H1 (cell line): ENCODE data around the gene TBKBP1. TPM values are rescaled to one million over a fixed set of nuclear protein-coding genes. Genes with fewer than 3 reads are reported as not detected.

ENCODE experiments used
- CTCF ChIA-PET: fragments of 300-600 bp; sonication (Branson Sonifier 250); formaldehyde crosslinking; loops from one replicate; lab custom pipeline; 2021; ENCODE audit not compliant: partially characterized antibody; lab: Charles Lee
- POLR2A ChIA-PET: fragments of 300-600 bp; sonication (Branson Sonifier 250); formaldehyde crosslinking; loops from one replicate; lab custom pipeline; 2021; ENCODE audit warnings: inconsistent platforms; ENCODE audit not compliant: partially characterized antibody; lab: Charles Lee
- DNase-seq, 2 experiments: peaks; one replicate each; pipeline versions ENCODE4 v3.0.0 to v3.0.0-alpha.2; 2010 to 2022; ENCODE audit warnings: low spot score in 2 of 2, low read depth in 1 of 2, mixed read lengths in 1 of 2
- FAIRE-seq: peaks from 2 replicates; lab custom pipeline; 2011; peaks lifted over from hg19 to GRCh38; lab: Jason Lieb, UNC
- H2AFZ ChIP-seq: 2 replicates; pipeline ENCODE4 v1.8.1; 2012; ENCODE audit warnings: low read length, inconsistent platforms
- H2AK5ac ChIP-seq: 2 replicates; pipeline ENCODE4 v1.6.1; 2013; ENCODE audit warnings: low read depth, low read length
- H2BK120ac ChIP-seq: replicated peaks from 2 replicates; pipeline ENCODE3; 2013; ENCODE audit warnings: low read depth, low read length, inconsistent platforms
- H2BK12ac ChIP-seq: 2 replicates; pipeline ENCODE4 v1.6.1; 2013; ENCODE audit warnings: low read depth, low read length
- H2BK15ac ChIP-seq: 2 replicates; pipeline ENCODE4 v1.6.1; 2013; ENCODE audit warnings: low read length
- H2BK20ac ChIP-seq: 2 replicates; pipeline ENCODE4 v1.6.1; 2013; ENCODE audit warnings: low read length
- H2BK5ac ChIP-seq: 2 replicates; pipeline ENCODE4 v1.6.1; 2013; ENCODE audit warnings: low read depth, low read length
- H3K14ac ChIP-seq: 2 replicates; pipeline ENCODE4 v1.6.1; 2013; ENCODE audit warnings: inconsistent platforms; ENCODE audit not compliant: insufficient read length
- H3K18ac ChIP-seq: 2 replicates; pipeline ENCODE4 v1.6.1; 2013; ENCODE audit warnings: low read length; ENCODE audit errors: extremely low read depth
- H3K23ac ChIP-seq: 2 replicates; pipeline ENCODE4 v1.6.1; 2013; ENCODE audit warnings: inconsistent platforms; ENCODE audit not compliant: insufficient read length
- H3K23me2 ChIP-seq: 2 replicates; pipeline ENCODE4 v1.6.1; 2013; ENCODE audit warnings: low read depth, low read length
- H3K27ac ChIP-seq: 2 replicates; pipeline ENCODE4 v1.6.1; 2011; ENCODE audit warnings: low read depth, low read length, inconsistent platforms
- H3K27me3 ChIP-seq, 4 experiments: replicated peaks in 1 of 4; 1 replicate in 1 of 4; 2 replicates in 3 of 4; pipeline versions ENCODE4 v1.6.1 to v1.8.1; 2011 to 2013; ENCODE audit warnings: low read length in 3 of 4, mild to moderate bottlenecking in 3 of 4, inconsistent platforms in 2 of 4, mixed read lengths in 2 of 4, moderate library complexity in 1 of 4; ENCODE audit not compliant: control insufficient read depth in 3 of 4, insufficient read depth in 3 of 4; ENCODE audit errors: extremely low read depth in 1 of 4
- H3K36me3 ChIP-seq, 4 experiments: 2 replicates each; pipeline versions ENCODE4 v1.6.1 to v1.8.1; 2011 to 2013; ENCODE audit warnings: mild to moderate bottlenecking in 4 of 4, low read length in 3 of 4, moderate library complexity in 2 of 4, control low read depth in 1 of 4, inconsistent platforms in 1 of 4; ENCODE audit not compliant: insufficient read depth in 4 of 4, control insufficient read depth in 2 of 4
- H3K4ac ChIP-seq: replicated peaks from 2 replicates; pipeline ENCODE3; 2013; ENCODE audit warnings: low read length, low read depth, mixed read lengths, inconsistent platforms; ENCODE audit not compliant: insufficient read length
- H3K4me1 ChIP-seq, 4 experiments: replicated peaks in 1 of 4; 1 replicate in 1 of 4; 2 replicates in 3 of 4; pipeline versions ENCODE4 v1.6.1 to v1.8.1; 2011 to 2013; ENCODE audit warnings: low read length in 3 of 4, inconsistent platforms in 2 of 4, mixed read lengths in 1 of 4; ENCODE audit not compliant: insufficient read depth in 4 of 4, control insufficient read depth in 3 of 4
- H3K4me2 ChIP-seq, 2 experiments: 2 replicates each; pipeline versions ENCODE4 v1.6.1 to v1.8.1; 2011 to 2013; ENCODE audit warnings: low read depth in 2 of 2, low read length in 2 of 2, control low read depth in 1 of 2, inconsistent platforms in 1 of 2, mild to moderate bottlenecking in 1 of 2; ENCODE audit not compliant: insufficient read depth in 1 of 2
- H3K4me3 ChIP-seq, 4 experiments: fragments of 200-600, 300-600 bp in 1 of 4; sonication (generic), shearing (Covaris generic), sonication (Bioruptor Twin) in 1 of 4; 2 replicates each; pipeline versions ENCODE4 v1.5.1 to v1.8.1; 2011 to 2016; ENCODE audit warnings: low read length in 4 of 4, low read depth in 3 of 4, control low read depth in 2 of 4, inconsistent platforms in 2 of 4, mild to moderate bottlenecking in 2 of 4, mixed read lengths in 1 of 4, moderate library complexity in 1 of 4; ENCODE audit not compliant: insufficient read depth in 2 of 4; ENCODE audit errors: extremely low read depth in 1 of 4
- H3K56ac ChIP-seq: replicated peaks from 2 replicates; pipeline ENCODE3; 2013; ENCODE audit warnings: low read depth, mild to moderate bottlenecking, mixed read lengths, low read length, inconsistent platforms; ENCODE audit not compliant: insufficient read length
- H3K79me1 ChIP-seq: 2 replicates; pipeline ENCODE4 v1.6.1; 2013; ENCODE audit warnings: low read depth, low read length, control low read depth
- H3K79me2 ChIP-seq, 2 experiments: 2 replicates each; pipeline versions ENCODE4 v1.6.1 to v1.8.1; 2012 to 2013; ENCODE audit warnings: low read length in 2 of 2, mild to moderate bottlenecking in 2 of 2, inconsistent platforms in 1 of 2; ENCODE audit not compliant: insufficient read depth in 2 of 2, control insufficient read depth in 1 of 2
- H3K9ac ChIP-seq, 4 experiments: replicated peaks in 1 of 4; 1 replicate in 1 of 4; 2 replicates in 3 of 4; pipeline versions ENCODE4 v1.6.1 to v1.8.1; 2011 to 2013; ENCODE audit warnings: low read depth in 3 of 4, low read length in 3 of 4, control low read depth in 2 of 4, mild to moderate bottlenecking in 2 of 4, moderate library complexity in 2 of 4, inconsistent platforms in 1 of 4; ENCODE audit errors: extremely low read depth in 1 of 4
- H3K9me3 ChIP-seq, 2 experiments: 2 replicates each; pipeline versions ENCODE4 v1.6.1 to v1.8.1; 2012 to 2013; ENCODE audit warnings: mild to moderate bottlenecking in 2 of 2, moderate library complexity in 2 of 2, control low read depth in 1 of 2, inconsistent platforms in 1 of 2, low read depth in 1 of 2, low read length in 1 of 2, mixed read lengths in 1 of 2; ENCODE audit not compliant: insufficient read depth in 2 of 2
- H4K20me1 ChIP-seq, 2 experiments: replicated peaks in 1 of 2; 2 replicates each; pipeline versions ENCODE3 to v1.8.1; 2011 to 2013; ENCODE audit warnings: inconsistent platforms in 2 of 2, low read length in 2 of 2, mild to moderate bottlenecking in 1 of 2; ENCODE audit not compliant: insufficient read depth in 2 of 2, control insufficient read depth in 1 of 2
- H4K5ac ChIP-seq: 2 replicates; pipeline ENCODE4 v1.6.1; 2013; ENCODE audit warnings: low read length, low read depth, mixed read lengths, inconsistent platforms; ENCODE audit not compliant: insufficient read length
- H4K8ac ChIP-seq: 2 replicates; pipeline ENCODE4 v1.8.0; 2013; ENCODE audit warnings: mild to moderate bottlenecking, moderate library complexity, low read length, inconsistent platforms; ENCODE audit not compliant: insufficient read depth; ENCODE audit errors: extremely low read depth
- H4K91ac ChIP-seq: replicated peaks from 2 replicates; pipeline ENCODE3; 2013; ENCODE audit warnings: low read length, mixed read lengths, inconsistent platforms; ENCODE audit not compliant: insufficient read length
- CHD2 ChIP-seq: IDR thresholded peaks from 2 replicates; pipeline ENCODE4 v1.6.1; 2012; ENCODE audit warnings: low read length, improper control_type of control experiment
- KDM4A ChIP-seq: IDR thresholded peaks from one replicate; pipeline ENCODE4 v1.7.1; 2012; ENCODE audit warnings: low read depth, mild to moderate bottlenecking, moderate library complexity, low read length, inconsistent platforms; ENCODE audit not compliant: severe bottlenecking
- RBBP5 ChIP-seq: IDR thresholded peaks from 2 replicates; pipeline ENCODE4 v1.7.1; 2012; ENCODE audit warnings: low read depth, mild to moderate bottlenecking, inconsistent platforms, low read length, moderate library complexity, borderline replicate concordance
- TEAD4 ChIP-seq: IDR thresholded peaks from 2 replicates; pipeline ENCODE4 v1.6.1; 2012; ENCODE audit warnings: low read depth, low read length, inconsistent platforms, mixed read lengths
- WGBS, 2 experiments: shearing (Covaris generic) in 1 of 2; methylation state at CpG; one replicate each; pipeline versions ENCODE4 v1.1.6 to v1.1.7; 2013 to 2015; ENCODE audit warnings: low lambda C conversion rate in 2 of 2, mixed read lengths in 2 of 2, inconsistent platforms in 1 of 2, low coverage in 1 of 2, missing lambda C conversion rate in 1 of 2; ENCODE audit not compliant: insufficient replicate concordance in 2 of 2, insufficient coverage in 1 of 2, insufficient read length in 1 of 2; ENCODE audit errors: extremely low coverage in 1 of 2, missing lambda C conversion rate in 1 of 2; 5-methylcytosine and 5-hydroxymethylcytosine counted together
- long read RNA-seq, 2 experiments: library from RNA in 1 of 2; library from capped mRNA in 1 of 2; stranded (forward); transcript quantifications; one replicate each; pipeline ENCODE4 v2.0.0, GENCODE V29; 2021; ENCODE audit warnings: inconsistent platforms in 1 of 2
- polyA minus RNA-seq, 3 experiments: library from RNA; depleted of rRNA, polyadenylated mRNA; stranded (reverse); fragments of >200 nt; gene quantifications; 1 replicate in 2 of 3; 2 replicates in 1 of 3; pipeline ENCODE4 v1.2.3, GENCODE V29; 2011
- polyA plus RNA-seq, 7 experiments: library from polyadenylated mRNA; depleted of rRNA in 3 of 7; stranded (reverse) in 5 of 7; unstranded in 2 of 7; fragments of >200 nt in 5 of 7; fragments of 200-250 nt in 2 of 7; gene quantifications; 1 replicate in 5 of 7; 2 replicates in 1 of 7; 4 replicates in 1 of 7; pipeline versions ENCODE4 v1.2.1 to v1.2.3, GENCODE V29; 2011 to 2013; ENCODE audit warnings: missing spikeins in 2 of 7, mixed read lengths in 2 of 7
- total RNA-seq: library from RNA; stranded (reverse); fragmentation: NEBNext Ultra II Directional; extraction: Animal tissue kit (Norgen Biotek cat#: 25700); gene quantifications from 2 replicates; pipeline ENCODE4 v1.2.1, GENCODE V29; 2021

The TBKBP1 gene, protein sequence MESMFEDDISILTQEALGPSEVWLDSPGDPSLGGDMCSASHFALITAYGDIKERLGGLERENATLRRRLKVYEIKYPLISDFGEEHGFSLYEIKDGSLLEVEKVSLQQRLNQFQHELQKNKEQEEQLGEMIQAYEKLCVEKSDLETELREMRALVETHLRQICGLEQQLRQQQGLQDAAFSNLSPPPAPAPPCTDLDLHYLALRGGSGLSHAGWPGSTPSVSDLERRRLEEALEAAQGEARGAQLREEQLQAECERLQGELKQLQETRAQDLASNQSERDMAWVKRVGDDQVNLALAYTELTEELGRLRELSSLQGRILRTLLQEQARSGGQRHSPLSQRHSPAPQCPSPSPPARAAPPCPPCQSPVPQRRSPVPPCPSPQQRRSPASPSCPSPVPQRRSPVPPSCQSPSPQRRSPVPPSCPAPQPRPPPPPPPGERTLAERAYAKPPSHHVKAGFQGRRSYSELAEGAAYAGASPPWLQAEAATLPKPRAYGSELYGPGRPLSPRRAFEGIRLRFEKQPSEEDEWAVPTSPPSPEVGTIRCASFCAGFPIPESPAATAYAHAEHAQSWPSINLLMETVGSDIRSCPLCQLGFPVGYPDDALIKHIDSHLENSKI
- total RNA-seq (15.1 and 16.7 TPM in 2 replicates), polyA plus RNA-seq (2011; rRNA removed) (6.3 and 9.3 TPM in 2 replicates), polyA minus RNA-seq (2011; rRNA and poly(A)+ RNA removed) (5.1 and 6.0 TPM in 2 replicates)
- 8.4 TPM for polyA plus RNA-seq (2011; cell fraction: cytosol; rRNA removed)
- 20.6 TPM for polyA plus RNA-seq (2011; cell fraction: nucleus; rRNA removed)
- polyA plus RNA-seq (2012, experiment 1 of 2), result 17.1 to 26.1 TPM (median 23.5 TPM) in 4 replicates
- polyA plus RNA-seq (2012, experiment 2 of 2), result 21.5 TPM
- polyA plus RNA-seq (2013, experiment 1 of 2), result 6.6 TPM
- polyA plus RNA-seq (2013, experiment 2 of 2), result 7.1 TPM
- 11.2 TPM for polyA minus RNA-seq (2011; cell fraction: cytosol; rRNA and poly(A)+ RNA removed)
- polyA minus RNA-seq (2011; cell fraction: nucleus; rRNA and poly(A)+ RNA removed), result 7.2 TPM
- long read RNA-seq, experiment 1, full-length matches to known transcripts, result 1 of 29 reads
- long read RNA-seq, experiment 1, partial matches to known transcripts, result 26 of 29 reads
- long read RNA-seq, experiment 1, other reads (novel, unspliced or antisense), result 2 of 29 reads
- long read RNA-seq, experiment 2, result 0 reads

DNA sequence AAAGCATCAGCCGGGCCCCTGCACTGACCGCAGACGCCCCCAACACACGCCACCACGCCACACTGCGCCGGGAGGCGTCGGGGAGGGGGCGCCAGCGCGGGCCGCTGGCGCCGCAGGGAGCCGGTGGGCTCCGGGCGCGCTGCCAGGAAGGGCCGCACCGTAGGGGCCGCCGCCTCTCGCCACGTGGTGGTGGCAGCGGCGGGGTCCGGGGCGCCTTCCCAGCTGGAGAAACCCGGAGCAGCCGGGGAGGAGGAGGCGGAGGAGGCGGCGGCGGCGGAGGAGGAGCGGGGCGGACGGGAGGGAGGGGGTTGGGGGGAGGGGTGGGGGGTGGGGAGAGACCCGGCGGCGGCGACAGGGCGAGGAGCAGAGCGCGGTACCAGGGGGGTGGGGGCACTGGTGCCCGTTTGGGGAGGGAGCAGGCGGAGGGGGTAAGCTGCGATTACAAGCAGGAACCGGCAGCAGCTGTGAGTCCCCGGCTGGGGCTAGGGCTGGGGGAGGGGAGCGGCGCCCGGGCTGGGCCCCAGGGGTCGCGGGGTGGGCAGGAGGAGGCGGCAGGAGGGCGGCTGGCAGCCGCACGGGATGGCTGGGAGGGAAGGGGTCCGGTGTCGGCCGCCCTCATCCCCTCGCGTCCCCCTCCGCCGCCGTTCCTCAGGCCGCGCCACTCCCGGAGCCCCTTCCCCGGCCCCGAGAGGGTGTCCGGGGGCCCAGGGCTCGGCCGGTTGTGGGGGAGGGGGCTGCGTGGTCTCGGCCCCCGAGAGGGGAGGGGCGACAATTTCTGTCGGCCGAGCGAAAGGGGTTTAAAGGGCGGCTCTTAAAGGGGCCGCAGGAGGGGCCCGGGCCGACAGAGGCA lies at the start of gene TBKBP1:
Gene TBKBP1 (plus strand): TSS at position 431 of the 850 bp plus-strand sequence. CDS start 1,952 bp downstream, outside the sequence.
- Histone ChIP-seq H3K9me3 (no peaks in the 10 kb centered on the region), H4K8ac (0 out of 2 replicates have a peak within 1 kb of the TSS, but pooled peaks have one; percentile 8), H3K9ac (peak within 1 kb of the TSS; percentile 20 to 49 (median 38); a peak in 5 of 7 replicates), H3K79me1 (no peaks in the 10 kb centered on the region; the same call in 1 of the 2 replicates), H3K18ac (peak within 1 kb of the TSS; percentile 93), H3K23me2 (peaks cover 14% of the 10 kb centered on the region), H3K14ac (no peak within 1 kb of the TSS), H3K27me3 (no peaks in the 10 kb centered on the region; a peak in 1 of 7 replicates), H3K56ac (peak within 1 kb of the TSS; percentile 87), H3K27ac (peak within 1 kb of the TSS; percentile 67; the same call in 1 of the 2 replicates), H2BK15ac (peak within 1 kb of the TSS; percentile 92; the same call in 1 of the 2 replicates), H4K91ac (peak within 1 kb of the TSS; percentile 63), H2BK12ac (peak within 1 kb of the TSS; percentile 96), H3K4me3 (peak within 1 kb of the TSS; percentile 64 to 82 (median 78)), H4K5ac (peak within 1 kb of the TSS; percentile 29), H4K20me1 (peaks cover 0 to 3% of the 10 kb centered on the region in 2 experiments), H3K79me2 (no peaks in the 10 kb centered on the region; a peak in 2 of 4 replicates), H2AFZ (no peak within 1 kb of the TSS), H2BK20ac (peak within 1 kb of the TSS; percentile 90), H2BK120ac (peak within 1 kb of the TSS; percentile 25), H2BK5ac (peak within 1 kb of the TSS; percentile 92; the same call in 1 of the 2 replicates), H3K36me3 (peaks cover 0 to 3% (median 0%) of the 10 kb centered on the region in 4 experiments; a peak in 1 of 8 replicates), H3K4me2 (peak within 1 kb of the TSS; percentile 93 to 96), H3K4me1 (peaks cover 10 to 22% (median 20%) of the 10 kb centered on the region in 4 experiments), H3K23ac (no peak within 1 kb of the TSS), H3K4ac (peak within 1 kb of the TSS; percentile 84), H2AK5ac (no peak within 1 kb of the TSS)
- DNase-seq, result peak; percentile 63 to 93
- 3% methylated on average over 41 of the region's 87 CpGs; no CpG with 5 or more reads in 1 of the 2 experiments for whole genome bisulfite sequencing, 2 experiments
- ChIA-PET CTCF (interaction anchor here (0.7 to 19.8 kb wide), 5 partner anchors 13 to 41 kb away, joined by 3 to 441 read pairs (median 3); partner anchors contain the start of gene TBX21), POLR2A (interaction anchor here (0.8 to 41.8 kb wide), 7 partner anchors 14 to 52 kb away, joined by 3 to 1575 read pairs (median 3); partner anchors contain the start of gene KPNB1)
- FAIRE-seq, result no peak
- peak; percentile 27; the same call in 1 of the 2 replicates for TF ChIP-seq RBBP5
- no peak for TF ChIP-seq CHD2
- TF ChIP-seq TEAD4, result no peak
- peak; percentile 41 for TF ChIP-seq KDM4A
